GM19043 (cell line): ENCODE measurements around the gene DPEP3.

Experiments used
- ATAC-seq: cut with Tn5 transposase; IDR thresholded peaks from one replicate; pipeline ENCODE4 v1.9.1; 2021; ENCODE audit warnings: low read depth; ENCODE audit not compliant: unreplicated experiment

Gene DPEP3

GRCh38 chr16:67934306-67935100 is 45.8 kb downstream of the DPEP3 start:
- no peak for ATAC-seq

- ATAC-seq: no peak
Observed at GRCh38 chr16:67933805-67934204, 46.5 kb downstream of the DPEP3 start.

GRCh38 chr16:67932462-67932840 is 47.8 kb downstream of the DPEP3 start:
- no peak for ATAC-seq

GRCh38 chr16:67931712-67932461 is 48.4 kb downstream of the DPEP3 start, which contains the start of gene CTRL:
CTRL (minus strand) TSS chr16:67931862; CDS start chr16:67931852, 10 bp downstream.
- ATAC-seq: no peak

- no peak for ATAC-seq
Observed at GRCh38 chr16:67930678-67931211, 49.6 kb downstream of the DPEP3 start.

- no peak for ATAC-seq
Observed at GRCh38 chr16:67930191-67930590, 50.1 kb downstream of the DPEP3 start.

- ATAC-seq: no peak
Observed at GRCh38 chr16:67928561-67929364, 51.5 kb downstream of the DPEP3 start.

- ATAC-seq: no peak
Observed at GRCh38 chr16:67928147-67928546, 52.2 kb downstream of the DPEP3 start.

- ATAC-seq: no peak
Observed at GRCh38 chr16:67927131-67927941, 53.0 kb downstream of the DPEP3 start.

GRCh38 chr16:67926181-67926750 is 54.0 kb downstream of the DPEP3 start:
- no peak for ATAC-seq
